ENCODE results near the gene APP.

APP gene

DNA sequence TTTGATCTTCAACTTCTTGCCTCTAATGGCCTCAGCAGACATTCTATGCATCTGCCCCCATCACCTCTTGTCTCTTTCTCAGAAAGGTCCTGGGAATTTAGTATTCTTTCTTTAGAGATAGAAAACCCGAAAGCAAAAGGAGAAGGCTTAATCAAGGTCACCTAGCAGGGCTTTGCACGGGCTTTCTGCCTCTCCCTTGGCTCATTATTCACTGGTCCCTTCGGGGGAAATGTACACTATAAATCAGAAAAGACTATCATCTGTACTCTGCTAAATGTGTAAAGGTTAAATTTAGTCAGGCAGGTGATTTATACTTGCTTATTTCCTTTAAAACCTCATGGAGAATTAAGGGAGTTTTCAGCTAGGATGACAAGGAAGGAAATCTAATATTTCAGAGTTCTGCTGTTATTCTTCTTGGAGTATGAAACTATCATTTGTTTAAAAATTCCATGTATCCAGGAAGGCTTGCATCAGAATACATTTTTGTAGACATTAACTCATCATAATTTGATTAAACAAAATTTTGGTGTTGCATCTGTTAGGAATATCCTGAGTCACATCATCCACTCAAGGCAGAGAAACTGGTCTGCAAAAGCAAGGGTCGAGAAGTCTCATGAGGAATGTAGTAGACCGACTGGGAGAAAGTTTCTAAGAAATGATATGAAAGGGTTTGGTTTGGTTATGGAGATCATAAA lies 311.2 kb downstream of the APP start:
- no peak for DNase-seq

- no peak for DNase-seq
Observed at GRCh38 chr21:25858325-25858724, 312.2 kb downstream of the APP start.

GRCh38 chr21:25857308-25858074 lies 313.1 kb downstream of the APP start:
- no peak for DNase-seq

DNA sequence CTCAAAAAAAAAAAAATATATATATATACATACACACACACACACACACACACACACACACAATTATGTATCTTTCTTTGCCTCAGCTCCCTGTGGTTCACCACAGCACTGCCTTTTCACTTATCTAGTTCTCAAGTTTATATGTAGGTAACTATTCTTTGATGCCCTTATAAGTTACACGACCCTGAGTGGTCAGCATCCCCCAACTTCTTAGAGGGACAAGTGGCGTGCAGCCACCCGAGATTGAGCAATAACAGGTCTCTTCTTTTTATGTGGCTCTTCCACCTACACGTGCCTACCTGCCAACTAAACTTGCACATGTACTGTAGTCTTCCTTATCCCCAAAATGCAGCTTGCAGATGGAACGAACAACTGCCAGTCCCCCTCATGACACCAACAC lies 315.0 kb downstream of the APP start:
- DNase-seq: no peak

DNA sequence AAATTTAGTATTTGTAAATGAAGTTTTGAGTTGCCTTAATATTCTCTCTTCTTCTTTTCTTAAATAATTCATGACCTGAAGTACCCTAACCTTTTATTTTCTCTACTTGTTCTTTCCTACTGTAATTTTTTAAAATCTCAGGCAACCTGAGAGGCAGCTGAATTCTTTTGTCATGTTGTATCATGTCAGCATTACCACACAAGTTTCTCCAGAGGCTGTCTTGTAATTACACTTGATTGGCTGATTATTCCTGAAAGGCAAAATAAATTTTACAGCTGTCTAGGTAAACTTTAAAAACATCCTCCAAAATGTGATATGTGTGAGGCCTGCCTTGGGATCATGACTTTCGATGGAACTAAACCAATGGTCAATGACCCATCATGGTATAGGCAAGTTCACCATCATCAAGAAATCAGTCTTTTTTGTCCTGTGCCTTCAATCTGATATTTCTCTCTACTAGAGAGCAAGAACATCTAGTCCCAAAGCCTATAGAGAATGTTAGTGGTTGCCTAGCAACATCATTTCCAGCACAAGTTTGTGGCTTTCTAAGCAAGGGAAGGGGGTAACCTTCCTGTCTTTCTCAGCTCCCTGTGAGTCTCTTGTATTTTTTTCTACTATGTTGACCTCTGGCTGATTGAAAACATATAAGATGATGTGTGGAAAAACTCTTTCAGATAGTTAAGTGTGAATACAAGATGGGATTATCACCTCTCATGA lies 320.3 kb downstream of the APP start:
- DNase-seq: no peak

DNA sequence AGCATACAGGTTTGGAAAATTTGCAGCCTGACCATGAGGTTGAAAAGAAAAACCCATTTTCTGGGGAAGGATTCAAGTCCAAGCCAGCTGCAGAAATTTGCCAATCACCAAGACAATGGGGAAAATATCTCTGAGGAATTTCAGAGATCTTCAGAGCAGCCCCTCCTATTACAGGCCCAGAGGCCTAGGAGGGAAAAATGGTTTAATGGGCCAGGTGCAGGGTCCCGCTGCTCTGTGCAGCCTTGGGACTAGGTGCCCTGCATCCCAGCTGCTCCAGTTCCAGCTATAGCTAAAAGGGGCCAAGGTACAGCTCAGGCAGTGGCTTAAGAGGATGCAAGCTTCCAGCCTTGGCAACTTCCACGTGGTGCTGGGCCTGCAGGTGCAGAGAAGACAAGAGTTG lies 322.3 kb downstream of the APP start:
- no peak for DNase-seq

DNA sequence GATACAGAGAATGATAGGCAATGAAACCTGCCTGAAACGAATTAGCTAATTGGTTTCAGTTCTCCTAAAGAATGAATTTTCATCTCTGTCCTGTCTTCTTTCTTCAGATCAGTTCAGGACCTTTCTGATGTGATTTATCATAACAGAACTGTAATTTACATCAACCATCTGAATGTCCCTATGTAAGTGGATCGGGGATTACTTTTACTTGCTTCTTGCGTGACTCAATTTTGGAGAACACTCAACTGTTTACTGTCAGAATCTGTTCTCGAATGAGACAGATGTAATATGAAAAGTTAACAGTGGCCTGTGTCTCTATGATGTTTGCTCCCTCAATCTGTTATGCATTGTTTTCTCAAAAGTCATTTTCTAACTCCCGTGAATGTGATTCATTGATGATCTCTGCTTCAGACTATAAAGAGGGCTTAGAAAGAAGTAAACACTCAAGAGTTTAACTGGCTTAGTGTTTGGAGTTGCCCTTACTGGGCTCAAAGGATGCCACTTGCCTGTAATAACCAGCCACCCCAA lies 324.8 kb downstream of the APP start:
- DNase-seq: no peak

GRCh38 chr21:25842925-25843324 lies 327.6 kb downstream of the APP start:
- DNase-seq: no peak

- DNase-seq: no peak
Observed at GRCh38 chr21:25838809-25839208, 331.8 kb downstream of the APP start.

DNA sequence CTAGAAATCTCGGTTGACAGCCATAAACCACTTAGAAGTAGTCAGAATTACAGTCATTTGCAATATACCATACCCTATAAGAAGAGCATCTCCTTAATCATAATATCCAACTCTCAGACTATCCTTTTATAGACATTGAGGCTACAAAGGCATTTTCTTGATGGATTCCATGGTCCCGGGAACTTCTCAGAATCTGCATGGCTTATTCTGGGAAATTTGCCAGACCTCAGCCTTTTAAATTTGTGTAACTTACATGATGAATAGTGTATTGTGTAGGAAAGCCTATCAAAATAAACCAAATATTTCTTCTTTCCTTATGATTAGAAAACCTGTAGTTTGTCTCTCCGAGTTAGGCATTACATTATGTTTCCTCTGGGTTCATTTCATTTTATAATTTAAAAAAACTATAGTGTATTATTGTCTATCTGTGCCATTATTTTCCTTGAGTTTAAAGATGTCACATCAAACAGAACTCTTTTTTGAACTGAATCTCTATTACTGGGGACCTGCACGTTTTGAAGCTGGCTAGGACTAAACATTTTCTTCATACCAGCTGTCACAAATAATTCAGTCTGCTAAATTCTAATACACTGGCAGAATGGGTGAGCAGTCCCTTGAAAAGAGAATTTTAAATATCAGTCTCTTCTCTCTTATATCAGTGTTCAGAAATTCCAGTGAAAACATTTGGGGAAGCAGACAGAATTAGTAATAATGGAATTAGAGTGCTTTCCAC lies 332.9 kb downstream of the APP start:
- no peak for DNase-seq

- no peak for DNase-seq
Observed at GRCh38 chr21:25836396-25836795, 334.2 kb downstream of the APP start.

DNA sequence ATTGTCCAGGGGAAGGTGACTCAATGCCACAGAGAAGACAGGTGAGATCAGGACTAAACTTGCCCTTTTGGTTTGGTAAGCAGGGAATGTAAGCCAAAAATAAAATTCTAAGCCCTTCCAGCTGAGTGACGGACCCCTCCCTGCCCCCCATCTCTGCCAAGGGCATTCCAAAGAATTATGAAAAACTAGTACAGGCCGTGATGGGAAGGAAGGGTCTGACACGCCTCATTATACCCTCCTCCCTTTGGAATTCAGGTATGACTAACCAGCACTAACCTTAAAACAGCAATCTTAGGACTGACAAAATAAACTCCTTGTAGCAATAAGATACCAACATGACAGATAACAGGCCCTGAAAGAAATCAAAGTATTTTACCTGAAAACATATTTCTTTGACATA lies 336.2 kb downstream of the APP start:
- DNase-seq: no peak

- no peak for DNase-seq
Observed at GRCh38 chr21:25831300-25831960, 339.1 kb downstream of the APP start.

All from RPMI8226 (cell line).